ENCODE data around the gene RNF5. TPM values are rescaled to one million over a fixed set of nuclear protein-coding genes. Genes with fewer than 3 reads are reported as not detected.
A peak's percentile ranks its signal among the peaks of the same experiment; 100 is the strongest.

The RNF5 gene
- polyA plus RNA-seq, 1 donor from 2014 or later = 369 TPM

- Histone ChIP-seq H3K9ac (ENCODE audit: low read length) (peak within 1 kb of the TSS; percentile 99), H4K20me1 (ENCODE audit: insufficient read depth) (no peaks in the 10 kb centered on the region), H3K4me2 (ENCODE audit: low read length) (peak within 1 kb of the TSS; percentile 90), H3K36me3 (ENCODE audit: insufficient read depth, low read length) (no peaks in the 10 kb centered on the region), H3K9me2 (ENCODE audit: insufficient read depth, low read length) (no peaks in the 10 kb centered on the region), H3K79me2 (replicated peaks; ENCODE audit: insufficient read depth, low read length) (peaks cover 51% of the 10 kb centered on the region), H3K27me3 (ENCODE audit: insufficient read depth, low read depth, low read length) (no peaks in the 10 kb centered on the region), H3K9me3 (ENCODE audit: low read length) (no peaks in the 10 kb centered on the region), H3F3A (ENCODE audit: insufficient read depth, low read length, poor library complexity, severe bottlenecking) (peaks cover 4% of the 10 kb centered on the region), H3K4me3 (ENCODE audit: low read length) (peak within 1 kb of the TSS; percentile 91), H3K27ac (ENCODE audit: low read length) (peak within 1 kb of the TSS; percentile 97), H2AFZ (ENCODE audit: low read depth, low read length) (peak within 1 kb of the TSS; percentile 69)
- TF ChIP-seq EP300 (conservative IDR thresholded peaks at IDR 0.05; ENCODE audit: poor library complexity, severe bottlenecking) (no peak), MXI1 (conservative IDR thresholded peaks at IDR 0.05; ENCODE audit: poor library complexity, severe bottlenecking) (peak; percentile 30), CTCF (IDR thresholded peaks at IDR 0.05; ENCODE audit: poor library complexity, severe bottlenecking) (no peak), EZH2 (IDR thresholded peaks at IDR 0.05; ENCODE audit: borderline replicate concordance, insufficient read depth, low read length, poor library complexity, severe bottlenecking) (no peak), REST (IDR thresholded peaks at IDR 0.05; ENCODE audit: borderline replicate concordance) (no peak), POLR2AphosphoS5 (IDR thresholded peaks at IDR 0.05) (peak; percentile 89), RAD21 (conservative IDR thresholded peaks at IDR 0.05) (no peak), SMC3 (conservative IDR thresholded peaks at IDR 0.05; ENCODE audit: poor library complexity) (peak; percentile 27), TAF1 (IDR thresholded peaks at IDR 0.05; ENCODE audit: low read depth) (peak; percentile 83)
These were observed 2.3 kb upstream of the RNF5 start, which contains the start of gene AGPAT1 for GRCh38 chr6:32175711-32176475. AGPAT1 (minus strand) TSS chr6:32176084; CDS start chr6:32171496, 4,588 bp downstream.

GRCh38 chr6:32176476-32177182, 1.6 kb upstream of the RNF5 start:
- Histone ChIP-seq H4K20me1 (ENCODE audit: insufficient read depth) (no peaks in the 10 kb centered on the region), H3K9me2 (ENCODE audit: insufficient read depth, low read length) (no peaks in the 10 kb centered on the region), H3K9me3 (ENCODE audit: low read length) (no peaks in the 10 kb centered on the region), H3K79me2 (replicated peaks; ENCODE audit: insufficient read depth, low read length) (peaks cover 51% of the 10 kb centered on the region), H3K27ac (ENCODE audit: low read length) (peak overlapping the region; percentile 97), H3K36me3 (ENCODE audit: insufficient read depth, low read length) (no peaks in the 10 kb centered on the region), H3K27me3 (ENCODE audit: insufficient read depth, low read depth, low read length) (no peaks in the 10 kb centered on the region), H2AFZ (ENCODE audit: low read depth, low read length) (peak overlapping the region; percentile 34), H3K4me2 (ENCODE audit: low read length) (peak overlapping the region; percentile 90), H3K4me3 (ENCODE audit: low read length) (peak overlapping the region; percentile 91), H3F3A (ENCODE audit: insufficient read depth, low read length, poor library complexity, severe bottlenecking) (peaks cover 4% of the 10 kb centered on the region), H3K9ac (ENCODE audit: low read length) (peak overlapping the region; percentile 99)
- no peak for TF ChIP-seq SMC3 (conservative IDR thresholded peaks at IDR 0.05; ENCODE audit: poor library complexity)
- TF ChIP-seq MXI1 (conservative IDR thresholded peaks at IDR 0.05; ENCODE audit: poor library complexity, severe bottlenecking) = no peak
- TF ChIP-seq RAD21 (conservative IDR thresholded peaks at IDR 0.05) = no peak
- TF ChIP-seq EP300 (conservative IDR thresholded peaks at IDR 0.05; ENCODE audit: poor library complexity, severe bottlenecking) = no peak
- no peak for TF ChIP-seq REST (IDR thresholded peaks at IDR 0.05; ENCODE audit: borderline replicate concordance)
- no peak for TF ChIP-seq TAF1 (IDR thresholded peaks at IDR 0.05; ENCODE audit: low read depth)
- TF ChIP-seq CTCF (IDR thresholded peaks at IDR 0.05; ENCODE audit: poor library complexity, severe bottlenecking) = no peak
- no peak for TF ChIP-seq POLR2AphosphoS5 (IDR thresholded peaks at IDR 0.05)
- TF ChIP-seq EZH2 (IDR thresholded peaks at IDR 0.05; ENCODE audit: borderline replicate concordance, insufficient read depth, low read length, poor library complexity, severe bottlenecking) = no peak
